Measurements from ENCODE around the gene SEL1L3. TPM values are rescaled to one million over a fixed set of nuclear protein-coding genes. Genes with fewer than 3 reads are reported as not detected.

Gene SEL1L3
- polyA plus RNA-seq, 1 of the 3 experiments (the other 2 are of a cell fraction), result 2.2 TPM

DNA sequence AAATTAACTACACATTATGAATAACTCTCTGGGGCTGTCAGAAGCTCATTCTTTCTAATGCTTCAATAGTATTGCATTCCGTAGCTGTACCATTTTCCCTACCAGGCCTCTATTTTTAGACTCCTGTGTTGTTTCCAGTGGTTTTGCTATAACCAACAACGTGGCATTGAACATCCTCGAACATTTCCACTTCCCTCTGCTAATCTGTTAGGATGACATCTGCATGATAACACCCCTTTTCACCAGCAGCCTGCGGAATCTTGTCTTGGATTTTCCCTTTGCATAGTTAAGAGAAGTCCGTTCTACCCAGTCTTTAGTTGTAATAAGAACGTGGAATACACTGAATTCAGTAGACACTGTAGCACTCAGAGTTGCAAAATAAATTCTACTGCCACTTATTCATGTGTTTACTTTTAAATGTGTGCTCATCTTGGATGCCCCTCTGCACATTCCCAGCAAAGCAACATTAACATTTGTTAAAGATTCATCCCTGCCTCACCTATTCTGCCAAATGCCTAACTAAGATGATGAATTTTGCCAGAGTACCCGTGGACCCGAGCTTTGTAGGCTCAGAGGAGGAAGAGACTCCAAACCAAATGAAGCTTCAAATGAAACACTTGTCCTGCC, 55.6 kb downstream of the SEL1L3 start:
- H3K4me2 ChIP-seq, result no peak overlapping the region
- no peaks in the 10 kb centered on the region for H3K9me3 ChIP-seq
- no peaks in the 10 kb centered on the region for H3K36me3 ChIP-seq (replicated peaks in 1 of 2; ENCODE audit: control insufficient read depth in 1 of 2, insufficient read depth in 2 of 2, low read length in 1 of 2)
- ChIA-PET CTCF (interaction anchor here (1.6 kb wide), 1 partner anchor 15 kb away, joined by 6 read pairs; no protein-coding TSS in a partner anchor), POLR2A (no interaction called here)
- no peaks in the 10 kb centered on the region for H3K9me2 ChIP-seq
- no peak overlapping the region for H3K4me3 ChIP-seq (ENCODE audit: low read depth in 2 of 2, low read length in 1 of 2)
- DNase-seq, result no peak
- H3F3A ChIP-seq (replicated peaks; ENCODE audit: insufficient read depth), result no peaks in the 10 kb centered on the region
- no peaks in the 10 kb centered on the region for H4K20me1 ChIP-seq (ENCODE audit: insufficient read depth)
- WGBS (ENCODE audit: low lambda C conversion rate), result 67% methylated on average over 8 of the region's 8 CpGs
- no peaks in the 10 kb centered on the region for H3K4me1 ChIP-seq (ENCODE audit: control insufficient read depth in 1 of 2, insufficient read depth in 2 of 2, low read depth in 1 of 2, low read length in 1 of 2)
- H2AFZ ChIP-seq (ENCODE audit: low read depth), result no peak overlapping the region
- H3K27ac ChIP-seq (ENCODE audit: low read depth in 2 of 2, low read length in 1 of 2), result no peak overlapping the region
- no peak overlapping the region for H3K9ac ChIP-seq
- no peaks in the 10 kb centered on the region for H3K27me3 ChIP-seq (ENCODE audit: insufficient read depth)
- TF ChIP-seq, protein P1, sequence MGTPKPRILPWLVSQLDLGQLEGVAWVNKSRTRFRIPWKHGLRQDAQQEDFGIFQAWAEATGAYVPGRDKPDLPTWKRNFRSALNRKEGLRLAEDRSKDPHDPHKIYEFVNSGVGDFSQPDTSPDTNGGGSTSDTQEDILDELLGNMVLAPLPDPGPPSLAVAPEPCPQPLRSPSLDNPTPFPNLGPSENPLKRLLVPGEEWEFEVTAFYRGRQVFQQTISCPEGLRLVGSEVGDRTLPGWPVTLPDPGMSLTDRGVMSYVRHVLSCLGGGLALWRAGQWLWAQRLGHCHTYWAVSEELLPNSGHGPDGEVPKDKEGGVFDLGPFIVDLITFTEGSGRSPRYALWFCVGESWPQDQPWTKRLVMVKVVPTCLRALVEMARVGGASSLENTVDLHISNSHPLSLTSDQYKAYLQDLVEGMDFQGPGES (IDR thresholded peaks at IDR 0.05; ENCODE audit: low read depth, low read length), result no peak
- TF ChIP-seq RFX5 (IDR thresholded peaks at IDR 0.05; ENCODE audit: low read length) (no peak), MXI1 (IDR thresholded peaks at IDR 0.05; ENCODE audit: low read depth, low read length) (no peak), TAF1 (IDR thresholded peaks at IDR 0.05; ENCODE audit: borderline replicate concordance, low read depth, low read length) (no peak), EZH2phosphoT487 (IDR thresholded peaks at IDR 0.05; ENCODE audit: borderline replicate concordance, low read depth) (no peak), RXRA (IDR thresholded peaks at IDR 0.05; ENCODE audit: borderline replicate concordance, low read depth) (no peak), FOSL2 (IDR thresholded peaks at IDR 0.05; ENCODE audit: borderline replicate concordance, low read depth) (no peak), MEF2A (IDR thresholded peaks at IDR 0.05; ENCODE audit: borderline replicate concordance, low read depth) (no peak), RAD21 (IDR thresholded peaks at IDR 0.05; ENCODE audit: low read length) (no peak), GATA2 (CRISPR knock-in tag; IDR thresholded peaks at IDR 0.05) (no peak)
- TF ChIP-seq, protein P2, sequence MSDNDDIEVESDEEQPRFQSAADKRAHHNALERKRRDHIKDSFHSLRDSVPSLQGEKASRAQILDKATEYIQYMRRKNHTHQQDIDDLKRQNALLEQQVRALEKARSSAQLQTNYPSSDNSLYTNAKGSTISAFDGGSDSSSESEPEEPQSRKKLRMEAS (IDR thresholded peaks at IDR 0.05; ENCODE audit: low read depth), result no peak
- TF ChIP-seq, protein P3, sequence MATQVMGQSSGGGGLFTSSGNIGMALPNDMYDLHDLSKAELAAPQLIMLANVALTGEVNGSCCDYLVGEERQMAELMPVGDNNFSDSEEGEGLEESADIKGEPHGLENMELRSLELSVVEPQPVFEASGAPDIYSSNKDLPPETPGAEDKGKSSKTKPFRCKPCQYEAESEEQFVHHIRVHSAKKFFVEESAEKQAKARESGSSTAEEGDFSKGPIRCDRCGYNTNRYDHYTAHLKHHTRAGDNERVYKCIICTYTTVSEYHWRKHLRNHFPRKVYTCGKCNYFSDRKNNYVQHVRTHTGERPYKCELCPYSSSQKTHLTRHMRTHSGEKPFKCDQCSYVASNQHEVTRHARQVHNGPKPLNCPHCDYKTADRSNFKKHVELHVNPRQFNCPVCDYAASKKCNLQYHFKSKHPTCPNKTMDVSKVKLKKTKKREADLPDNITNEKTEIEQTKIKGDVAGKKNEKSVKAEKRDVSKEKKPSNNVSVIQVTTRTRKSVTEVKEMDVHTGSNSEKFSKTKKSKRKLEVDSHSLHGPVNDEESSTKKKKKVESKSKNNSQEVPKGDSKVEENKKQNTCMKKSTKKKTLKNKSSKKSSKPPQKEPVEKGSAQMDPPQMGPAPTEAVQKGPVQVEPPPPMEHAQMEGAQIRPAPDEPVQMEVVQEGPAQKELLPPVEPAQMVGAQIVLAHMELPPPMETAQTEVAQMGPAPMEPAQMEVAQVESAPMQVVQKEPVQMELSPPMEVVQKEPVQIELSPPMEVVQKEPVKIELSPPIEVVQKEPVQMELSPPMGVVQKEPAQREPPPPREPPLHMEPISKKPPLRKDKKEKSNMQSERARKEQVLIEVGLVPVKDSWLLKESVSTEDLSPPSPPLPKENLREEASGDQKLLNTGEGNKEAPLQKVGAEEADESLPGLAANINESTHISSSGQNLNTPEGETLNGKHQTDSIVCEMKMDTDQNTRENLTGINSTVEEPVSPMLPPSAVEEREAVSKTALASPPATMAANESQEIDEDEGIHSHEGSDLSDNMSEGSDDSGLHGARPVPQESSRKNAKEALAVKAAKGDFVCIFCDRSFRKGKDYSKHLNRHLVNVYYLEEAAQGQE (IDR thresholded peaks at IDR 0.05; ENCODE audit: low read depth, low read length), result no peak
- TF ChIP-seq, protein P4, sequence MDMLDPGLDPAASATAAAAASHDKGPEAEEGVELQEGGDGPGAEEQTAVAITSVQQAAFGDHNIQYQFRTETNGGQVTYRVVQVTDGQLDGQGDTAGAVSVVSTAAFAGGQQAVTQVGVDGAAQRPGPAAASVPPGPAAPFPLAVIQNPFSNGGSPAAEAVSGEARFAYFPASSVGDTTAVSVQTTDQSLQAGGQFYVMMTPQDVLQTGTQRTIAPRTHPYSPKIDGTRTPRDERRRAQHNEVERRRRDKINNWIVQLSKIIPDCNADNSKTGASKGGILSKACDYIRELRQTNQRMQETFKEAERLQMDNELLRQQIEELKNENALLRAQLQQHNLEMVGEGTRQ (IDR thresholded peaks at IDR 0.05; ENCODE audit: borderline replicate concordance, low read depth, low read length), result no peak
- H3K79me2 ChIP-seq (ENCODE audit: insufficient read depth), result no peaks in the 10 kb centered on the region
